8988T (cell line): ENCODE data around the gene OTUD4.
"Not testable (repeated sequence)": the region's sequence is repeated elsewhere in the genome, so short reads cannot be mapped to it uniquely, and the experiment has no call there.

ENCODE experiments used
- DNase-seq: peaks from one replicate; pipeline ENCODE4 v3.0.0; 2011

OTUD4 gene

GRCh38 chr4:145177906-145178538 is 2.4 kb downstream of the OTUD4 start:
- DNase-seq: no peak

- no peak for DNase-seq
Observed at GRCh38 chr4:145177511-145177905, 2.9 kb downstream of the OTUD4 start.

DNA sequence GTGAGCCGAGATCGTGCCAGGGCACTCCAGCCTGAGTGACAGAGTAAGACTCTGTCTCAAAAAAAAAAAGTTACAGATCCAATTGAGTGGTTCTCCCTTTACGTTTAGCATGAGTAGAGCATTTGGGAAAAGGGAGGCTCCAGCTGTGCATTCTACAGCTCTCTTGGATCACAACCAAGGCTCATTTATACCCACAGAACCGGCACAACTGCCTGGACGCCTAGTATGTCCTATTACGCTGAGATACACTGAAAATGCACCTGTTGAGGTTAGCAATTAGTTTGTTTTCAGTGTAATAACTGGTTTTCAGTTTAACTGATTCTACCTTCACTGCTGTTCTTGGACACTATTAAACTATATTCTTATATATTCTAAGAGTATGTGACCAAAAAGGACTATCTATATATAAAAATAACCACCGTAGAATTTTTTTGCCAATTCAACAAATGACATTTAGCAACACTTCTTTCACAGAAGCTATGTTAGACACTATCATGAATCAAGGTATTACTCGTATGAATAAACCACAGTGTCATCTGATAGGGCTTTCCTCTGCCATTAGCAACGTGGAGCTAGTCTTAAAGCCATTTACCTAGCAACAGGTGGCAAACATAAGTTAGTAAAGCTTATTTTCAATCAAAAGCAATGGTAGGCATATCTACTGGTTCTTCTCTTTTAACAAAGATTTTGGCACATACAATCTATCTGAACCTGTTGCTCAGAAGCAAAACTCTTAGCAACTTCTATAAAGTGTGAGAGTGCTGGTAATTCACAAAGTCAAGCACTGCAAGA is 3.6 kb downstream of the OTUD4 start:
- no peak for DNase-seq

- no peak for DNase-seq
Observed at GRCh38 chr4:145171911-145172310, 8.5 kb downstream of the OTUD4 start.

DNA sequence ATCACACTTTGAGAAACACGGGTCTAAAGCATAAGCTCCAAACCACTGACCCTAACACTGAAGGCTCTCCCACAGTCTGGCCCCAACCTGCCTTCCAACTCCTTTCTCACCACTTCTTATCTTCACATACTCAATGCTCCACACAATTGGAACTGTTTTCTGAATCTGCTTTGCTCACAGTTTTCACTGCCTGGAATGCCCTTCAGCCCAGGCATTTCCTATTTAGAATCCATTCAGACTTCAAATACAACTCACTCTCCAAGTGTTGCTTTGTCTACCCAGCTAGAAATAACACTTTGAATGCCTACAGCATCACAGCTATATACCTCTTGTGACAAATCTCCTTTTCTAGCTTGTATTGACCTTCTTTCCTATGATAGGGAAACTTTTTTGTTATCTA is 10.2 kb downstream of the OTUD4 start:
- no peak for DNase-seq

DNA sequence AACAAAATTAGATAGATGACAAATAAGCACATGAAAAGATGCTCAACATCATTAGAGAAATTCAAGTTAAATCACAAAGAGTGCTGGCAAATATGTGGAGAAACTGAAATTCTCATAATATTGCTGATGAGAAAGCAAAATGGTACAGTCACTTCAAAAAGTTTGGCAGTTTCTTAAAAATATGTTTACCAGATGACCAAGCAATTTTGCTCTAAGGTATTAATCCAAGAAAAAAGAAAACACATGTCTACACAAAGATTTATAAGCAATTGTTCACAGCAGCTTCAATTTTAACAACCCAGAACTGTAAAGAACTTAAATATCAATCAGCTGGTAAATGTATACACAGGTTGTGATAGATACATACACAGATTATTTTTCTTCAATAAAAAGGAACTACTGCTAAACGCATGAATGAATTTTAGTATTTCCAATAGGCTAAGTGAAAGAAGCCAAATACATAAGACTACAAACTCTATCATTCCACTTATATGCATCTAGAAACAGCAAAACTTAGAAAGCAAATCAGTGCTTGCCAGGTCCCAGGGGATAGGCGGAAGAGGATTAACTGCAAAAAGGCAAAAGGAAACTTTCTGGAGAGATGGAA is 11.7 kb downstream of the OTUD4 start:
- DNase-seq: no peak

GRCh38 chr4:145167887-145168286 is 12.5 kb downstream of the OTUD4 start:
- no peak for DNase-seq

GRCh38 chr4:145161549-145161948 is 18.8 kb downstream of the OTUD4 start:
- no peak for DNase-seq

DNA sequence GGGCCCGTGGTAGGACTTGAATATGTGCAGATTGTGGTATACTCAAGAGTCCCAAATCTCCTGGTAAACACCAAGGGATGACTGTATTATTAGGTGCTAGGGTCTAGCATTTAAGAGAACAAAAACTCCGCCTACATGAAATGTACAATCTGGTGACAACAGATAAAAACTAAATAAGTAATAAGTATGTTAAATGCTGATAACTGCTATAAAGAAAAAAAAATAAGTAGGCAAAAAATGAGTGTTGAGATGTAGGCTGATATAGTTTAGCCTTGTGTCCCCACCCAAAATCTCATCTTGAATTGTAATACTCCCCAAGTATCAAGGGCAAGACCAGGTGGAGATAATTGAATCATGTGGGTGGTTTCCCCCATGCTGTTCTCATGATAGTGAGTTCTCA is 23.4 kb downstream of the OTUD4 start:
- DNase-seq: no peak

- no peak for DNase-seq
Observed at GRCh38 chr4:145155268-145155870, 25.0 kb downstream of the OTUD4 start.

DNA sequence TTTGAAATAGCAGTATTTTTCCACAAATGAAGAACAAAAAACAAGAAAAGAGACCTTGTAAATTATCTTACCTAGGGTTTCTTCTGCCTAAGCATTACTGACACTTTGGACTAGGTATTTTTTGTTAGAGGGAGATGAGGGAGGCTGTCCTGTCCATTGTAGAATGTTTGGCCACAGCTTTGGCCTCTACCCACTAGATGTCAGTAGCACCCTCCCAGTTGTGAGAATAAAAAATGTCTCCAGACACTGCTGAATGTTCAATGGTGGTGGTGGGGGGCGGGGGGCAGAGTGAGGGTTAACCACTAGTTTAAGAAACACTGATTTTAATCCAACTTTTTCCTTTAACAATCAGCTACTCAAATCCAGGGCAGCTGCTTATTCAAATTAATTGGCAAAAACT is 25.8 kb downstream of the OTUD4 start:
- no peak for DNase-seq

GRCh38 chr4:145153904-145154298 is 26.5 kb downstream of the OTUD4 start:
- no peak for DNase-seq

GRCh38 chr4:145153181-145153903 is 27.0 kb downstream of the OTUD4 start:
- no peak for DNase-seq

GRCh38 chr4:145148980-145149379 is 31.4 kb downstream of the OTUD4 start:
- DNase-seq: no peak

DNA sequence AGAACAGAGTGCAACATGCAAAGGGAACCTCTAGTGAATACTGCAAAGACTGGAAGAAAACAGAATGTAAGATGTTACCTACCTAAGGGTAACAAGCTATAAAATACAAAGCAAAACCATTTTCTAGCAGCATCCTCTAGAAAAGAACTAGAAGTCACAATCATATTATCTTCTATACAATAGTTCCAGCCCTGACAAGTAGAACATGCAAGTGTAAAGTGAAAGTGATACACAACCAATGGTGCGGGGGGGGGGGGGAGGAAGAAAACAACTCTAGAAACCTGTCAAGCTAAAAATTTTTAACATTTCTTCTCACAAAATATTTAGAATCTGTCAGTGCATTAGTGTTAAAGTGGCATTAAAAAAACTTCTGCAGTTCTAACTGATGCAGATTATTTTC is 44.2 kb downstream of the OTUD4 start:
- not testable (repeated sequence) for DNase-seq

DNA sequence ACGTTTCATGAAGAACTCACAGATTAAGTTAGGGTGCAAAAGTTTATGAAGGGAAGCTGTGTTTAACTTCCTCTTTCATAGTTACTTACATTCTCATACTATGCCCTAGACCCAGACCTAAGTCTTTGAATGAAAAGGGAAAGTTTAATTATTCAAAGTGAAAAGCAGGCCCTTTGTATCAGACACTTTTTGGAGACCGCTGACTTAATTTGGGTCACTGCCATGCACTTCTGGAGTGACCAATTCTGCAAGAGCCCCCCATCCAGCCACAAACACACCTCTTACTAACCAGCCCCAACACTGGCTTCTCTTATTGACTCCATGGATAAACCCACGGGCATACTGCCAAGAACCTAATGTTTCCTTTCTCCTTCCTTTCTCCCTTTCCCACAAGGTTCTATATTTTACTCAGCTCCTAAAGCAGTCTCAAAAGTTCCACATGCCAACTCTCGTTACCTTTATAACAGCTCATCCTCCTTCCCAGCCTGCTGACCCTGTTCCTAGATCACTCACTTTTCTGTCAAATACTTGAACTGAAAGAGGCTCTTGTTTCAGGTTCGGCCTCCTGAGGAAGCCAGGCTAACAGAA is 47.8 kb downstream of the OTUD4 start:
- DNase-seq: no peak

GRCh38 chr4:145131848-145132247 is 48.5 kb downstream of the OTUD4 start:
- no peak for DNase-seq

- DNase-seq: no peak
Observed at GRCh38 chr4:145130788-145131399, 49.5 kb downstream of the OTUD4 start.

- DNase-seq: no peak
Observed at GRCh38 chr4:145130130-145130529, 50.3 kb downstream of the OTUD4 start.

- DNase-seq: no peak
Observed at GRCh38 chr4:145125396-145125795, 55.0 kb downstream of the OTUD4 start.

DNA sequence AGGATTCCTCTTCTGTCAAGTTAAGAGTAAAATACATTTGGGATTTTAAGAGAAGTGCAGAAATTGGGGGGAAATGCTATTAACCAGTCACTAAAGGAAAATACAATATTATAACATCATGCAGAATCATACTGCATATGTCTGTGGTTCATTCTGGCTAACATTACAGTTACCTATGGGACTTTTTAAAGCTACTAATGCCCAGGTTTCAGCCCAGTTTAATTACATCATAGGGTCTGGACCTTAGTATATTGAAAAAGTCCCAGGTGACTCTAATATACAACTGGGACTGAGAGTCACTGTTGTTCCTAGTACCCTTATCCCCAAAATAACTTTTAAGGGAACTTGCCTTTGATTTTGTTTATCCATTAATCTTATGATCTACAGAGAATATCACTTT is 72.3 kb downstream of the OTUD4 start:
- no peak for DNase-seq

- no peak for DNase-seq
Observed at GRCh38 chr4:145107126-145107525, 73.3 kb downstream of the OTUD4 start.
